Lower lobe of right lung (tissue), 2 donors: ENCODE data around the gene NPY. TPM values are rescaled to one million over a fixed set of nuclear protein-coding genes. Genes with fewer than 3 reads are reported as not detected.

Experiments
- ATAC-seq, 2 donors: fragments of 200-7000 bp; cut with Tn5 transposase; one replicate each; pipeline ENCODE4 v1.9.1; 2020 to 2022; ENCODE audit warnings: mild to moderate bottlenecking in 2 of 2, moderate library complexity in 2 of 2
- DNase-seq: peaks from one replicate; pipeline ENCODE4 v3.0.0-alpha.2; 2020
- H3K27ac ChIP-seq: fragments of 200-600 bp; one replicate; pipeline ENCODE4 v1.8.0; 2022
- H3K27me3 ChIP-seq: fragments of 200-600 bp; one replicate; pipeline ENCODE4 v1.8.0; 2022; ENCODE audit warnings: low read depth
- H3K36me3 ChIP-seq: fragments of 200-600 bp; one replicate; pipeline ENCODE4 v1.8.0; 2022; ENCODE audit warnings: mild to moderate bottlenecking
- H3K4me1 ChIP-seq: fragments of 200-600 bp; one replicate; pipeline ENCODE4 v1.8.0; 2022
- H3K4me3 ChIP-seq: fragments of 200-600 bp; one replicate; pipeline ENCODE4 v1.8.0; 2022; ENCODE audit warnings: mild to moderate bottlenecking
- H3K9me3 ChIP-seq: fragments of 200-600 bp; one replicate; pipeline ENCODE4 v1.8.0; 2022
- CTCF ChIP-seq: fragments of 200-600 bp; IDR thresholded peaks from one replicate; pipeline ENCODE4 v1.8.0; 2022; ENCODE audit warnings: antibody characterized with exemption, mild to moderate bottlenecking
- intact Hi-C: fragments of 100-400 bp; cut with DNase I; formaldehyde crosslinking; loops from one replicate; pipeline ENCODE4 v1.11.0; 2022
- total RNA-seq: library from RNA; stranded (reverse); fragmentation: NEBNext Ultra II Directional; extraction: Animal tissue kit (Norgen Biotek cat#: 25700); gene quantifications from one replicate; pipeline ENCODE4 v1.2.1, GENCODE V29; 2021
- donor health status: DM: no; HTN: yes; CAD: no; lungs with severe emphysema.

NPY gene
- total RNA-seq, 1 donor from 2014 or later, result not detected

GRCh38 chr7:24283554-24283896, 465 bp upstream of the NPY start:
- peaks cover 41% of the 10 kb centered on the region for H3K27me3 ChIP-seq
- no peaks in the 10 kb centered on the region for H3K4me1 ChIP-seq
- no peak overlapping the region for H3K27ac ChIP-seq
- no peak for DNase-seq
- H3K9me3 ChIP-seq, result no peaks in the 10 kb centered on the region
- H3K36me3 ChIP-seq, result no peaks in the 10 kb centered on the region
- TF ChIP-seq CTCF, result no peak
- H3K4me3 ChIP-seq, result no peak overlapping the region
- peak in 1 of 2 donors; percentile 37 for ATAC-seq
- intact Hi-C loops, result no loop called here

GRCh38 chr7:24284699-24285506, 913 bp downstream of the NPY start:
- no peak for TF ChIP-seq CTCF
- Histone ChIP-seq H3K9me3 (no peaks in the 10 kb centered on the region), H3K4me1 (no peaks in the 10 kb centered on the region), H3K4me3 (peak overlapping the region; percentile 6), H3K27me3 (peaks cover 41% of the 10 kb centered on the region), H3K27ac (no peak overlapping the region), H3K36me3 (no peaks in the 10 kb centered on the region)
- peak; percentile 50 to 51 for ATAC-seq
- intact Hi-C loops, result no loop called here
- no peak for DNase-seq

GRCh38 chr7:24290004-24290641, 6.1 kb downstream of the NPY start:
- ATAC-seq (peak; percentile 88), DNase-seq (no peak)
- H3K36me3 ChIP-seq, result no peaks in the 10 kb centered on the region
- no peaks in the 10 kb centered on the region for H3K4me1 ChIP-seq
- H3K27me3 ChIP-seq, result peaks cover 7% of the 10 kb centered on the region
- no peak overlapping the region for H3K27ac ChIP-seq
- H3K4me3 ChIP-seq, result no peak overlapping the region
- no peaks in the 10 kb centered on the region for H3K9me3 ChIP-seq
- peak; percentile 38 for TF ChIP-seq CTCF
- intact Hi-C loops, result loop anchor here (10.0 kb wide), 1 partner anchor 375 kb away; no protein-coding TSS in a partner anchor

- no peak for DNase-seq
- TF ChIP-seq CTCF, result no peak
- no peaks in the 10 kb centered on the region for H3K4me1 ChIP-seq
Measured at GRCh38 chr7:24291271-24291670, 7.3 kb downstream of the NPY start.

GRCh38 chr7:24297362-24297761, 13.4 kb downstream of the NPY start:
- no peaks in the 10 kb centered on the region for H3K36me3 ChIP-seq
- H3K27ac ChIP-seq, result no peak overlapping the region
- ATAC-seq (no peak), DNase-seq (no peak)
- intact Hi-C loops, result loop anchor here (10.0 kb wide), 1 partner anchor 367 kb away; no protein-coding TSS in a partner anchor
- H3K27me3 ChIP-seq, result no peaks in the 10 kb centered on the region
- H3K4me1 ChIP-seq, result no peaks in the 10 kb centered on the region
- TF ChIP-seq CTCF, result no peak
- no peak overlapping the region for H3K4me3 ChIP-seq
- H3K9me3 ChIP-seq, result no peaks in the 10 kb centered on the region

More at GRCh38 chr7:24291271-24291670, 7.3 kb downstream of the NPY start:
- Histone ChIP-seq H3K9me3 (no peaks in the 10 kb centered on the region), H3K27ac (no peak overlapping the region), H3K27me3 (no peaks in the 10 kb centered on the region), H3K36me3 (no peaks in the 10 kb centered on the region), H3K4me3 (no peak overlapping the region)
- intact Hi-C loops, result loop anchor here (10.0 kb wide), 1 partner anchor 374 kb away; no protein-coding TSS in a partner anchor
- ATAC-seq, result peak in 1 of 2 donors; percentile 52
